ENCODE data around the gene ARID1B. TPM values are rescaled to one million over a fixed set of nuclear protein-coding genes. Genes with fewer than 3 reads are reported as not detected.
A peak's percentile ranks its signal among the peaks of the same experiment; 100 is the strongest.

The ARID1B gene
- total and polyA plus RNA-seq, 2 of the 13 experiments (the other 11 are each of a cell fraction or from before 2014, with no cell fraction given): 20.1 to 32.6 TPM

- Histone ChIP-seq H3K27ac (ENCODE audit: extremely low read length, insufficient read depth, low read length) (no peak overlapping the region), H2AFZ (ENCODE audit: low read length) (no peak overlapping the region), H3K27me3 (ENCODE audit: control insufficient read depth in 1 of 2, insufficient read depth in 2 of 2, low read length in 2 of 2) (no peaks in the 10 kb centered on the region), H3K9me3 (ENCODE audit: low read length) (no peaks in the 10 kb centered on the region), H4K20me1 (ENCODE audit: insufficient read depth, low read length) (no peaks in the 10 kb centered on the region), H3K9ac (ENCODE audit: insufficient read depth, low read depth, low read length) (no peak overlapping the region), H3K4me1 (ENCODE audit: insufficient read depth, low read length) (peaks cover 50% of the 10 kb centered on the region), H3K36me3 (replicated peaks in 1 of 2; ENCODE audit: control insufficient read depth in 1 of 2, insufficient read depth in 2 of 2, low read length in 2 of 2) (peaks cover 2 to 9% of the 10 kb centered on the region in 2 experiments; a peak in 2 of 5 replicates), H3K4me2 (ENCODE audit: low read depth, low read length) (no peak overlapping the region), H3K79me2 (ENCODE audit: insufficient read depth, low read length) (peaks cover 5% of the 10 kb centered on the region), H3K4me3 (replicated peaks in 1 of 3; ENCODE audit: insufficient read depth in 1 of 3, low read depth in 2 of 3, low read length in 3 of 3) (no peak overlapping the region)
- WGBS (ENCODE audit: low lambda C conversion rate): 92% methylated on average over 7 of the region's 7 CpGs
- in situ Hi-C loops (cut with HindIII; ENCODE audit: extremely low pct_ligation_motif_present, low pct_unique_long_range_greater_than_20kb) (no loop called here), intact Hi-C loops (cut with micrococcal nuclease; ENCODE audit: unreplicated experiment) (no loop called here)
- DNase-seq (ENCODE audit: low spot score) (no peak), ATAC-seq (no peak), FAIRE-seq (no peak)
- BruUV-seq (replicated peaks): no TSS peak
- TF ChIP-seq ZBTB40 (IDR thresholded peaks at IDR 0.05) (no peak), ZBTB40 (CRISPR knock-in tag; IDR thresholded peaks at IDR 0.05) (no peak), ZBTB3 (CRISPR knock-in tag; IDR thresholded peaks at IDR 0.05; ENCODE audit: borderline replicate concordance, low read depth) (no peak), YEATS4 (CRISPR knock-in tag; IDR thresholded peaks at IDR 0.05; ENCODE audit: borderline replicate concordance) (no peak), FOXA1 (IDR thresholded peaks at IDR 0.05) (no peak), FOXA1 (CRISPR knock-in tag; IDR thresholded peaks at IDR 0.05) (no peak), ZNF317 (CRISPR knock-in tag; IDR thresholded peaks at IDR 0.05) (no peak), FOXO4 (CRISPR knock-in tag; conservative IDR thresholded peaks at IDR 0.05) (0 out of 2 replicates have a peak, but pooled peaks have one; percentile 45), ZNF598 (CRISPR knock-in tag; IDR thresholded peaks at IDR 0.05; ENCODE audit: borderline replicate concordance) (no peak)
- ChIA-PET CTCF (ENCODE audit: low intra/inter-chr PET ratio, low total read pairs) (no interaction called here), POLR2A (no interaction called here)
Measured at GRCh38 chr6:157068691-157069324, 291.6 kb downstream of the ARID1B start.
